Loucy (cell line): ENCODE measurements around the gene TAGLN3.

Source experiments
- EZH2phosphoT487 ChIP-seq: fragments of 200-600 bp; IDR thresholded peaks from 2 replicates; pipeline ENCODE4 v1.6.1; 2018; ENCODE audit warnings: antibody characterized with exemption, mild to moderate bottlenecking, moderate library complexity, borderline replicate concordance
- TF ChIP-seq, protein P1 (sequence below): fragments of 200-600 bp; sonication (generic); conservative IDR thresholded peaks from 2 replicates; pipeline ENCODE4 v1.5.1; 2014; ENCODE audit warnings: mild to moderate bottlenecking, antibody characterized with exemption, low read length

DNA sequence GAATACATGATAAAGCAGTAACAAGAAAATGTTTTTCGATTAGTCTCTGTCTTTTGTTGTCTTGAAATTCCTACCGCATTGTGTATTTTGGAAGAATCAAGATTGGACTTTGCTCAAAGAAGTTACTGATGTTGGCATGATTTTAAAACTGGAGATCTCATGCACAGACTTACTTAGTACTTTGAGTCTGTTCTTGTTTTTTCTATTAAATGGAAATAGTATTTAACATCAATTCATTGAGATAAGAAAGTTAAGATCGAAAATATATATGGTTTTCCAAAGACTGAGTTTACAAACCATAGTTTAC lies 17.3 kb upstream of the TAGLN3 start:
- TF ChIP-seq, protein P1, sequence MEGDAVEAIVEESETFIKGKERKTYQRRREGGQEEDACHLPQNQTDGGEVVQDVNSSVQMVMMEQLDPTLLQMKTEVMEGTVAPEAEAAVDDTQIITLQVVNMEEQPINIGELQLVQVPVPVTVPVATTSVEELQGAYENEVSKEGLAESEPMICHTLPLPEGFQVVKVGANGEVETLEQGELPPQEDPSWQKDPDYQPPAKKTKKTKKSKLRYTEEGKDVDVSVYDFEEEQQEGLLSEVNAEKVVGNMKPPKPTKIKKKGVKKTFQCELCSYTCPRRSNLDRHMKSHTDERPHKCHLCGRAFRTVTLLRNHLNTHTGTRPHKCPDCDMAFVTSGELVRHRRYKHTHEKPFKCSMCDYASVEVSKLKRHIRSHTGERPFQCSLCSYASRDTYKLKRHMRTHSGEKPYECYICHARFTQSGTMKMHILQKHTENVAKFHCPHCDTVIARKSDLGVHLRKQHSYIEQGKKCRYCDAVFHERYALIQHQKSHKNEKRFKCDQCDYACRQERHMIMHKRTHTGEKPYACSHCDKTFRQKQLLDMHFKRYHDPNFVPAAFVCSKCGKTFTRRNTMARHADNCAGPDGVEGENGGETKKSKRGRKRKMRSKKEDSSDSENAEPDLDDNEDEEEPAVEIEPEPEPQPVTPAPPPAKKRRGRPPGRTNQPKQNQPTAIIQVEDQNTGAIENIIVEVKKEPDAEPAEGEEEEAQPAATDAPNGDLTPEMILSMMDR = no peak
- no peak for TF ChIP-seq EZH2phosphoT487
